Body of pancreas (tissue), 4 donors: ENCODE results near the gene PDS5A.

ENCODE experiments used
- CTCF ChIP-seq, 7 experiments: fragments of 450-650 bp in 4 of 7; fragments of 200-600 bp in 3 of 7; sonication (generic) in 3 of 7; IDR thresholded peaks; one replicate each; pipeline ENCODE4 v1.5.1; 2016 to 2019; ENCODE audit warnings: antibody characterized with exemption in 7 of 7
- POLR2A ChIP-seq, 3 donors: fragments of 450-650 bp; IDR thresholded peaks; one replicate each; pipeline ENCODE4 v1.6.1; 2016; ENCODE audit warnings: antibody characterized with exemption in 3 of 3, mild to moderate bottlenecking in 2 of 3

- TF ChIP-seq CTCF (IDR thresholded peaks at IDR 0.05), result no peak
- no peak for TF ChIP-seq POLR2A (IDR thresholded peaks at IDR 0.05)
Observed at GRCh38 chr4:39808231-39808749, 169.4 kb downstream of the PDS5A start.
